B cell (primary cell): ENCODE data around the gene VPS41.

Experiments used
- CTCF ChIP-seq: fragments of 200-600 bp; IDR thresholded peaks from one replicate; pipeline ENCODE4 v1.8.0; 2022; ENCODE audit warnings: antibody characterized with exemption, mild to moderate bottlenecking
- EZH2 ChIP-seq: IDR thresholded peaks from 2 replicates; pipeline ENCODE4 v1.6.1; 2012; ENCODE audit warnings: borderline replicate concordance, low read depth, mild to moderate bottlenecking, moderate library complexity, low read length; ENCODE audit not compliant: insufficient read depth, poor library complexity, severe bottlenecking

- TF ChIP-seq CTCF: no peak
- no peak for TF ChIP-seq EZH2
Measured at GRCh38 chr7:38759028-38759427, 150.0 kb downstream of the VPS41 start.
